Neuronal stem cell (in vitro differentiated cells): ENCODE results near the gene CCDC97.
A peak's percentile ranks its signal among the peaks of the same experiment; 100 is the strongest.

Experiments
- DNase-seq: peaks from one replicate; pipeline ENCODE4 v3.0.0-alpha.2; 2013; ENCODE audit warnings: low spot score
- H2AFZ ChIP-seq: one replicate; pipeline ENCODE4 v1.6.1; 2013; ENCODE audit warnings: mild to moderate bottlenecking, low read length, inconsistent platforms
- H2AK5ac ChIP-seq: 2 replicates; pipeline ENCODE4 v1.6.1; 2013; ENCODE audit warnings: low read depth, mild to moderate bottlenecking, inconsistent platforms, low read length, moderate library complexity, mixed read lengths
- H2BK120ac ChIP-seq: 2 replicates; pipeline ENCODE4 v1.6.1; 2013; ENCODE audit warnings: low read depth, mild to moderate bottlenecking, inconsistent platforms, low read length, moderate library complexity, mixed read lengths
- H2BK12ac ChIP-seq: one replicate; pipeline ENCODE4 v1.6.1; 2013; ENCODE audit warnings: low read length, inconsistent platforms
- H2BK15ac ChIP-seq: 2 replicates; pipeline ENCODE4 v1.6.1; 2013; ENCODE audit warnings: mild to moderate bottlenecking, low read length, inconsistent platforms, mixed read lengths
- H2BK5ac ChIP-seq: one replicate; pipeline ENCODE4 v1.6.1; 2013; ENCODE audit warnings: inconsistent platforms, mild to moderate bottlenecking, low read length, moderate library complexity
- H3K14ac ChIP-seq: one replicate; pipeline ENCODE4 v1.6.1; 2013; ENCODE audit warnings: low read length, inconsistent platforms
- H3K18ac ChIP-seq: 2 replicates; pipeline ENCODE4 v1.6.1; 2013; ENCODE audit warnings: low read length, inconsistent platforms
- H3K23ac ChIP-seq: 2 replicates; pipeline ENCODE4 v1.6.1; 2013; ENCODE audit warnings: low read depth, mild to moderate bottlenecking, mixed read lengths, low read length, inconsistent platforms; ENCODE audit not compliant: poor library complexity
- H3K27ac ChIP-seq: replicated peaks from 3 replicates; pipeline ENCODE4 v1.5.1; 2013; ENCODE audit warnings: low read length, inconsistent platforms
- H3K27me3 ChIP-seq, 3 experiments: 2 replicates each; pipeline ENCODE4 v1.6.1; 2013; ENCODE audit warnings: low read length in 3 of 3, mild to moderate bottlenecking in 2 of 3, inconsistent platforms in 1 of 3, low read depth in 1 of 3, mixed read lengths in 1 of 3, moderate library complexity in 1 of 3; ENCODE audit not compliant: control insufficient read depth in 3 of 3, insufficient read depth in 3 of 3
- H3K36me3 ChIP-seq, 2 donors: replicated peaks in 1 of 2; 2 replicates each; pipeline ENCODE4 v1.6.1; 2013; ENCODE audit warnings: low read length in 2 of 2; ENCODE audit not compliant: control insufficient read depth in 2 of 2, insufficient read depth in 2 of 2
- H3K4ac ChIP-seq: 2 replicates; pipeline ENCODE4 v1.6.1; 2013; ENCODE audit warnings: inconsistent platforms, mild to moderate bottlenecking, low read length, moderate library complexity
- H3K4me1 ChIP-seq, 2 donors: 1 replicate in 1 of 2; 2 replicates in 1 of 2; pipeline ENCODE4 v1.6.1; 2013; ENCODE audit warnings: low read length in 2 of 2, low read depth in 1 of 2; ENCODE audit not compliant: control insufficient read depth in 2 of 2, insufficient read depth in 1 of 2
- H3K4me2 ChIP-seq: one replicate; pipeline ENCODE4 v1.6.1; 2013; ENCODE audit warnings: mild to moderate bottlenecking, low read length, inconsistent platforms; ENCODE audit not compliant: insufficient read depth, poor library complexity, severe bottlenecking
- H3K4me3 ChIP-seq, 2 donors: 2 replicates each; pipeline ENCODE4 v1.5.1; 2013; ENCODE audit warnings: low read length in 2 of 2, mild to moderate bottlenecking in 2 of 2, inconsistent platforms in 1 of 2, moderate library complexity in 1 of 2
- H3K79me1 ChIP-seq: one replicate; pipeline ENCODE4 v1.6.1; 2013; ENCODE audit warnings: low read depth, mild to moderate bottlenecking, inconsistent platforms, low read length, moderate library complexity
- H3K9ac ChIP-seq: one replicate; pipeline ENCODE4 v1.6.1; 2013; ENCODE audit warnings: mild to moderate bottlenecking, low read depth, low read length, inconsistent platforms; ENCODE audit not compliant: poor library complexity
- H3K9me3 ChIP-seq, 2 donors: replicated peaks in 1 of 2; 2 replicates each; pipeline versions ENCODE3 to v1.6.1; 2013; ENCODE audit warnings: low read length in 2 of 2, mild to moderate bottlenecking in 2 of 2, inconsistent platforms in 1 of 2, low read depth in 1 of 2, mixed read lengths in 1 of 2, moderate library complexity in 1 of 2; ENCODE audit not compliant: control insufficient read depth in 2 of 2, insufficient read depth in 1 of 2
- H4K8ac ChIP-seq: one replicate; pipeline ENCODE4 v1.6.1; 2013; ENCODE audit warnings: low read depth, mild to moderate bottlenecking, inconsistent platforms, low read length, moderate library complexity
- H4K91ac ChIP-seq: one replicate; pipeline ENCODE4 v1.6.1; 2013; ENCODE audit warnings: low read length, low read depth, mild to moderate bottlenecking, inconsistent platforms; ENCODE audit not compliant: poor library complexity
- WGBS, 2 donors: extraction: QIAGEN DNeasy Blood & Tissue Kit; methylation state at CpG; one replicate each; pipeline ENCODE4 v1.1.7; 2013; ENCODE audit warnings: missing lambda C conversion rate in 2 of 2, mixed read lengths in 1 of 2; ENCODE audit not compliant: insufficient read length in 2 of 2, insufficient replicate concordance in 1 of 2; ENCODE audit errors: extremely low coverage in 2 of 2; 5-methylcytosine and 5-hydroxymethylcytosine counted together

Gene CCDC97

DNA sequence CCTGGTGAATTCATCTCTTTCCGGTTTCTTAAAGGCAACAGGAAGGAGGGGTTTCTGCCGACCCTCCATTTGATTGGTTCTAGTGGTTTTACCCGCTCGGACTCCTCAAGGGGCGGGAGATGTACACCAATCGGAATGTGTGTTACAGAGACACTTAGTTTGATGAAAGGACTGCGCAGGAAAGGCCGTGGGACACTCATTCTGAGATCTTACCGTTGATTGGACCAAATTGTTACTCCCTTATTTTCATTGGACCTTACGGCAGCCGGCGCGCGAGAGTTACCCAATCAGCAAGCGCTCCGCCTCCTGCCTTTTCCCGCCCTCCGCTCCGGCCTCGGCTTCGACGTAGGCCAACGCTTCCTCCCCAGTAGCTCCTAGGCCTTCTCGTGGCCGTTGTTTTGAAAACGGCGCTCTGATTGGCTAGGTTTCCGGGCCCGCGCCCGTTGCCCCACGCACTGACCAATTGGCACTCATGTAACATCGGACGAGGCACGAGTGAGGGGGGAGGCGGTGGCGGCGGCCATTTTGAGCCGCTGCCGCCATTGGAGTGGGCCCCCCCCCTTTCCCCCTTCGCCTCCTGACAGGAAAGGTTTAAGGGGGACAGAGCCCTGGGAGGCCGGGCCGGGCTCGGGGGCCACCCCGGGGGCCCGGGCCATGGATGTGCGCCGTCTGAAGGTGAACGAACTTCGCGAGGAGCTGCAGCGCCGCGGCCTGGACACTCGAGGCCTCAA is 46.0 kb upstream of the CCDC97 start, which contains the start of gene HNRNPUL1:
Gene HNRNPUL1 (plus strand): TSS at position 523 of the 731 bp plus-strand sequence. CDS start 132 bp downstream, at position 655.
- Histone ChIP-seq H3K36me3 (peaks cover 15 to 45% of the 10 kb centered on the region in 2 donors), H3K79me1 (peaks cover under 1% of the 10 kb centered on the region), H3K18ac (peak within 1 kb of the TSS; percentile 100), H3K14ac (peak within 1 kb of the TSS; percentile 99), H4K8ac (peak within 1 kb of the TSS; percentile 83), H2BK120ac (peak within 1 kb of the TSS; percentile 98), H2AFZ (peak within 1 kb of the TSS; percentile 81), H4K91ac (peak within 1 kb of the TSS; percentile 97), H3K27ac (peak within 1 kb of the TSS; percentile 94), H3K4me3 (peak within 1 kb of the TSS; percentile 96 to 98), H3K9ac (peak within 1 kb of the TSS; percentile 98), H2BK15ac (peak within 1 kb of the TSS; percentile 89), H3K4me1 (peaks cover 8 to 13% of the 10 kb centered on the region in 2 donors), H3K27me3 (no peaks in the 10 kb centered on the region), H2AK5ac (peak within 1 kb of the TSS; percentile 99), H2BK5ac (peak within 1 kb of the TSS; percentile 99), H3K4me2 (peak within 1 kb of the TSS; percentile 82), H3K9me3 (no peaks in the 10 kb centered on the region), H3K4ac (peak within 1 kb of the TSS; percentile 96), H2BK12ac (no peak within 1 kb of the TSS), H3K23ac (peak within 1 kb of the TSS; percentile 89)
- DNase-seq, result peak; percentile 100
- no CpG with 5 or more reads among the region's 55 CpGs for WGBS, 2 donors

DNA sequence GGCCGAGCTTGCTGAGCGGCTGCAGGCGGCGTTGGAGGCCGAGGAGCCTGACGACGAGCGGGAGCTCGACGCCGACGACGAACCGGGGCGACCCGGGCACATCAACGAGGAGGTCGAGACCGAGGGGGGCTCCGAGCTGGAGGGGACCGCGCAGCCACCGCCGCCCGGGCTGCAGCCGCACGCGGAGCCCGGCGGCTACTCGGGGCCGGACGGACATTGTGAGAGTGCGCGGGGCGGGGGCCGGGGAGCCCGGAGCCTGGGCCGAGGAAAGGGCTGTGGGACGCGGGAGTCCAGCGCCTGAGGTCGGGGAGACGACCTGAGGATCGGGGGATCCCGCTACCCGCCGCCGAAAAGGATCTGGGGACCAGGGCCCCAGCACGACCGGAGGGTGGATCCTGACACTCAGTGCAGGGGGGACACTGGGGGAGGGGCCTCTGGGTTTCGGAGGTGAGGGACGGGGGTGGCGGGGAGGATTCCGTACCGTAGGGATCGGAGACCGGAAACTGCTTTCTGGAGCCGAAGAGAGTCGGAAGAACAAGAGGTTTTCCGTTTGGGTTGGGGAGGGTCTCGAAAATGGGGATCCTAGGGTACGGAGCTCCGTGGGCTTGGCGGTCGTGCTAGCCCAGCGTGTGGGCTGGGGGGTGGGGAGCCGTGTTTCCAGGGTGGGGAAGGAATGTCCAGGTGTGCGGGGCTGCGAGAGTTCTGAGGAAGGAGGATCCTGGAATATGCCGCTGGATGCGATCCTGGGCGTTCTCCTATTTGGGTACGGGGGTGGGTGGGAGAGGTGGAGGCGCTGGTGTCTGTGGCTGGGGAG is 45.2 kb upstream of the CCDC97 start:
- Histone ChIP-seq H3K9me3 (no peaks in the 10 kb centered on the region), H3K18ac (peak overlapping the region; percentile 100), H3K23ac (peak overlapping the region; percentile 89), H3K27ac (peak overlapping the region; percentile 92), H2BK12ac (no peak overlapping the region), H2BK5ac (peak overlapping the region; percentile 99), H3K9ac (peak overlapping the region; percentile 98), H3K36me3 (peaks cover 15 to 45% of the 10 kb centered on the region in 2 donors), H3K4me3 (peak overlapping the region; percentile 88 to 98), H4K91ac (peak overlapping the region; percentile 97), H2AK5ac (peak overlapping the region; percentile 99), H2AFZ (peak overlapping the region; percentile 81), H2BK120ac (peak overlapping the region; percentile 98), H3K4me2 (peak overlapping the region; percentile 74), H3K79me1 (peaks cover 3% of the 10 kb centered on the region), H3K4ac (peak overlapping the region; percentile 96), H3K4me1 (peaks cover 8 to 13% of the 10 kb centered on the region in 2 donors), H2BK15ac (peak overlapping the region; percentile 89), H3K14ac (peak overlapping the region; percentile 99), H3K27me3 (no peaks in the 10 kb centered on the region), H4K8ac (peak overlapping the region; percentile 83)
- DNase-seq, result no peak
- WGBS, 2 donors, result no CpG with 5 or more reads among the region's 75 CpGs

DNA sequence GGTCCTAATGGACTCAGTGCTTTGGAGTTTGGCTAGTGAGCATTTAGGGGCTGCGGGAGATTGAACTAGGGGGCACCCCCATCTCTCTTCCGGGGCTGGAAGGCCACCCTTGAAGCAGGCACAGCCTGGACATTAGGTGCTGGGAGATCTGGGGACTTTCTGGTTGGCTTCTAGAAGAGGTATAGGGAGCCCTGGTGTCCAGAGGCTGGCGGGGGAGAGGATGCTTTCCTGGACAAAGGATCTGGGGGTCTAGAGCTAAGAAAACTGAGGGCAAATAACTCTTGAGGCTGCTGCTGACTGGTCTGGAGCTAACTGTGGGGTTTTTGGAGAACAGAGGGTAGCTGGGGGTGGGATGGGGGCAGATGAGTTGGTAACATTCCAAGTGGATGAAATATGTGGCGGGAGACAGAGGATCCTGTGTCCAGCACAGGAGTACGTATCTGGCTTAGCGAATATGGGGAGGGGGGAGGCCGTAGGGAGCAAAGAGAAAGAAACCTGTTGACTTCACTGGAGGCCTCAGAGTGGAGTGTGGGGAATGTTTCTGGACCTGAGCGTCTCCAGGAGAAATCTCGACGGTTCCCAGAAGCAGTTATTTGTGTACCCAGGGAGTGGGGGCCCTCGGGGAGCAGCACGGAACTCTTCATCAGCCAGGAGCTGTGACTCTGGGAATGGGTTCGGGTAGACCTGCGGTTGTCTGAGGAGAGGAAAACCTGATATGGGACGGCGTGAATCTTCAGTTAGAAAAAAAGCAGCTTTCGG is 44.4 kb upstream of the CCDC97 start:
- no peak overlapping the region for H2BK15ac ChIP-seq
- peak overlapping the region; percentile 81 for H2AFZ ChIP-seq
- no peak overlapping the region for H2BK12ac ChIP-seq
- H3K27ac ChIP-seq, result peak overlapping the region; percentile 92
- peak overlapping the region; percentile 98 for H3K9ac ChIP-seq
- no CpG with 5 or more reads among the region's 17 CpGs for WGBS, 2 donors
- H3K4me2 ChIP-seq, result peak overlapping the region; percentile 74
- H3K4me1 ChIP-seq, result peaks cover 8 to 13% of the 10 kb centered on the region in 2 donors
- peak overlapping the region; percentile 100 for H3K18ac ChIP-seq
- no peak overlapping the region for H3K4ac ChIP-seq
- H3K79me1 ChIP-seq, result peaks cover 3% of the 10 kb centered on the region
- H4K91ac ChIP-seq, result no peak overlapping the region
- H2BK5ac ChIP-seq, result peak overlapping the region; percentile 99
- no peak overlapping the region for H3K14ac ChIP-seq
- H4K8ac ChIP-seq, result no peak overlapping the region
- no peaks in the 10 kb centered on the region for H3K27me3 ChIP-seq
- no peak overlapping the region for H3K23ac ChIP-seq
- DNase-seq, result no peak
- H3K9me3 ChIP-seq, result no peaks in the 10 kb centered on the region
- H2AK5ac ChIP-seq, result peak overlapping the region; percentile 99
- H2BK120ac ChIP-seq, result no peak overlapping the region
- H3K4me3 ChIP-seq, result peak overlapping the region; percentile 88 to 98
- peaks cover 13 to 50% of the 10 kb centered on the region in 2 donors for H3K36me3 ChIP-seq
